ENCODE data around the gene TRIM67.

- TF ChIP-seq CTCF (IDR thresholded peaks at IDR 0.05; ENCODE audit: poor library complexity) (no peak), EZH2phosphoT487 (IDR thresholded peaks at IDR 0.05; ENCODE audit: low read depth, severe bottlenecking, unreplicated experiment) (no peak), EZH2 (IDR thresholded peaks at IDR 0.05; ENCODE audit: borderline replicate concordance) (no peak)
Measured at GRCh38 chr1:231213831-231214573, 52.1 kb downstream of the TRIM67 start.

Measured in hepatocyte (in vitro differentiated cells).